ENCODE results near the gene CEP131.

The CEP131 gene

DNA sequence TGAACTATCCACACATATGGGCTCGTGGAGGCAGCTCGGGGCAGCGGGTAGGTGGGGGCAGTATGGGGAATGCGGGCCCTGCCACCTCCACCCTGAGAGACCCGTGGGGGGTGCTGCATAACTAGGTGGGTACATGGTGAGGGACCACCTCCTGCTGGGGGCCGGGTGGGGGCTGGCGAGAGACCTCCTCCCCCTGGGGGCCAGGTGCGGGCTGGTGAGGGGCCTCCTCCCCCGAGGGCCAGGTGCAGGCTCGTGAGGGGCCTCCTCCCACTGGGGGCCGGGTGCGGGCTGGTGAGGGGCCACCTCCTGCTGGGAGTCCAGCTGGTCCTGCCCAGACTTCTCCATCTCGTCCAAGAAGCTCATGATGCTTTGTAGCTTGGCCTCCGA, 25.4 kb downstream of the CEP131 start:
- no peak for DNase-seq

DNA sequence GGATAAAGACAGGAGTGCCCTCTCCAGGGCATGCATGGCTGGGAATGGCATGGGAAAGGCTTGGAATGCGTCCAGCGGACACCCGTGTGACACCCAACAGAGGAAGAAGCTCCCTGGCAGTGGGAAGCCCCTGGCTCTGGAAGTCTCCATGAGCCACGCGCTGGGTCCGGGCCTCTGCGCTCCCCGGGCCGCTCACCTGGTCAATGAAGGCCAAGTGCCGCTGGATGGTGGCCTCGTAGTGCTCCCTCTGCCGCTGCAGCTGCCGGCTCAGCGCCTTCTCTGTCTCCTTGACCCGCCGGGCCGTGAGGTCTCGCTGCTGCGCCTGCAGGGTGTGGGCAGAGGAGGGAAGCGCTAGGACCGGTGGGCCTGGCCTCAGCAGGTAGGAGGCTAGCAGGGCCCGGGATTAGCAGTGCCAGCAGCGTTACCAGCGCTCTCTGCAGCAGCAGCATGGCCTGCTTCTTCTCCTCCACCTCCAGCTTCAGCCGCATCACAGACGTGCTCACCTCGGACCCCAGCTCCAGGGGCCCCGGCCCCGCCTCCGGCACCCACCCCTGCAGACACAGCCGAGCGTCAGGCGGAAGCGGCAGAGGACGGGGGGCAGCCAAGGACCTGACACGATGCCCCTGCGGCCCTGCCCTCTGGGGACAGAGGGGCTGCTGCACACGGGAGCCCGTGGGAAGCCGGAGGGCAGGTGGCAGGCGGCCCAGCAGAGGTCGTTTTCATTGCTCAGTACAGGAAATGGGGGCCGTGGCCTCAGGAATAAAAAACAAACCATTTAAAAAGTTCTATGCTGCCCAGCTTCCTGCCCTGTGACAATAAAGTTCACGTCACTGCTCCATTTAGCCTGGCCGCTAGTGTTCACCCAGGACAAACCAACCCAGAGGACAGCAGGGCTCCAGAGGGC, 26.0 kb downstream of the CEP131 start:
- DNase-seq = no peak

DNA sequence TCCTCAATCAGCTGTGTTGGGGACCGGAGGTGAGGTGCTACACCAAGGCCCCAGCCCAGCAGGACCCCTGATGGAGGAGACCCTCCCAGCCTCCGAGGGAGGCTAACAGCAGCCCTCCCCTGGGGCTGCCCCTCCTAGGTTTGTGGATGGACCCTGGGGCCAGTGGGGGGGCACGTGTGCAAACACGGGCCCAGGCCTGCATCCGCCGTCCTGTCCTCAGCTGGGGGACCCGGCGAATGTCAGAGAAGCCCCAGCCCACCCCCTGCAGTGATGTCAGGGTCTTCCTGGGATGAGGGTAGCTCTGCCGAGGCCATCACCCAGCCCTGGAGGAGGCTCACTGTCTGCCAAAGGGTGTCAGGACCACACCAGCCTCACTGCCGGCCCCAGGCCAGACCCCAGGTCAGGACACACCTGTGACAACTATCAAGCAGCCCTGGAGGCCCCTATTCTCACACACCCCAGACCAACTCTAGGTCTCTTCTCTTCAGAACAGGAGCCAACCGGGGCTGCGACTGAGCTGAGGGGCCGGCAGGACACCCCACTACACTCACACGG, 26.7 kb downstream of the CEP131 start:
- DNase-seq = no peak

DNA sequence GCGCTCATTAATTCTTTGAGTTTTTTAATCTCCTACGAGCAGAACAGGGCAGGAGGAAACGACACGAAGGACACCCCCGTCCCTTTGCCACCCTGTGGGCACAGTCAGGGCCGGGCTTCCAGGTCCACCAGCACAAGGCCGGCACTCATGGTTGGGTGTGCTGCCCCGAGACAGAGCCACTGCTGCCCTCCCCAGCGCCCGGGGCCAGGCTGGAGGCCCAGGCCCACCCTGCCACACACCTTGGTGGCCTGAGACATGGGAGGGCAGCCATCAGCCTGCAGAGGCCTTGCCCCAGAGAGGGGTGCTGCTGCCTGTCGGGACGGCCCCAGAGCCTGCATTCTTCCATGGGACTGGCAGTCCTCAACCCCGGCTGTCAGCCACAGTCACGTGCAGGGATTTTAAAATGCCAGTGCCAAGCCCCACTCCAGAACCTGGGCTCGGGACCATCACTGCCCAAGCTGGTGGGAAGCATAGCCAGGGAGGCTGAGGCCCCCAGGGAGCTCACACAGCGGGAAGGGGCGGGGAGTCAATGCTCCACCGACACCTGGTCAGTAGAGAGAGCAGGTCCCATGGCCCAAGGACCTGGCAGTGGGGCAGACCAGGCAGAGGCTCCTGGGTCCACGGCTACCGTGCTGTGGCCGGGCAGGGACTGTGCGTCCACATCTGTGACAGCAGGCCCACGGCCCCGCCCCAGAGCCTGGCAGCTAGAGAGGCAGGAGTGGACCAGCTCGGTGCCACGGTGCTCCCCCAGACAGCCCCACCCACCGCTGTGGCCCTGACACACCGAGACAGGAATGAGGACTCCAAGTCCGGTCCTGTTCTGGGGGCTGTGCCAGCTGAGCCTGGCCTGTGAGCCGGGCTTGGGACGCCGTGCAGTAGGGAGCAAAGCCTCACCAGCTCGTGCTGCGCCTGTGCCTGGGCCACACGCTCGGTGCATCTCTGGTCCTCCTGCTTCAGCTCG, 27.5 kb downstream of the CEP131 start:
- no peak for DNase-seq

DNA sequence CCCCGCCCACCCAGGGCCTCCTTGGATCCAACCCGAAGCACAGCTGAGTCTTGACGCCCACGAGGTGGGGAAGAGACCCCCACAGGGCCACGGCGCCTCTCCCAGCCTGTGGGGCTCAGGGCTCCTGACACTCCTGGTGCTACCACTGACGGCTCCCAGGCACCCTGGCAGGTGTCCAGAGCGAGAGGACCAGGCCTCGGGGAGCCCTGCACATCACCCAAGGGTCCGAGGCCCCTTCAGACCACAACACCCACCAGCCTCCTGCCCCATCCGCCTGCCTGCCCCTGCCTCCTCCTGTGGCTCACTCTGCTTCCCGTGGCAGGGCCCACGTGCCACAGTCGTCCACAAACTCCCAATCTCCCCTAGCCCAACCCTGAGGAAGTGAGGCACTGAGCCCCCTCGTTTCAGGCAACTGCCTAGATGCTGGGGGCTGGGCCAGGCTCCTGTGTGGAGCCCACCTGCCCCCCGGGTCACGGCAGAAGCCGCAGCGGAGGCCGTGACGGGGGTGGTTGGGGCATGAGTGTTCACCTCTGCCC, 28.5 kb downstream of the CEP131 start:
- DNase-seq = no peak

DNA sequence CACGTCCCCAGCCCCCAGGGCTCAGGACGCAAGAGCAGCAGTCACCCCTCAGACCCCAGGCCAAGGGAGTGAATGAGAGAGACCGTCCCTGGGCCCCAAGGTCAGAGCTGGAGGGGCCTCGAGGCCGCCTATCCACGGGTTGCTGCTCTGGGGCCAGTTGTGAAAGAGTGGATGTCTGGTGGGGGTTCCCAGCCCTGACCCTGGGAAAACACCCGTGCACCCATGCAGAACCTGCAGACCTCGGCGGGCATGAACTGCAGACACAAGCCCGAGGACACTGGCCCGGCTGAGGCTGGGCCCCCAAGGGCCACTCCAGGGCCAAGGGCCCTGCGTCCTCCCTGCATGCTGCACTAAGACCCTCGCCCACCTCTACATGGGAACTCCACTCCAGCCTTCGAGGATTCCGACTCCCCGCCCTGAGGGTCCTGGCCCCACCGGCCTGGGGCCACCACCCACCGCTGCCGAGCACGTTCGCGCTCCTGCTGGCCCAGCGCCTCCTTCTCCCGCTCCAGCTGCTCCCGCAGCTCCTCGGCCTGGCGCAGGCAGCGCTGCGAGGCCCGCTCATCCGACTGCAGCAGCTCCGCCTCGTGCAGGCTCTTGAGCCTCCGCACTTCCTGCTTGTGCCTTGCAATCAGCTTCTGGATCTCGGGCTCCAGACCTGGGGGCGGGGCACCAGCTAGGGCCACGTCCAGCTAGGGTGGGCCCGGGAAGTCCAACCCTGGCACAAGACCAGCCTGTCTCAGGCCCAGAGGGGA, 29.1 kb downstream of the CEP131 start:
- DNase-seq = no peak

DNA sequence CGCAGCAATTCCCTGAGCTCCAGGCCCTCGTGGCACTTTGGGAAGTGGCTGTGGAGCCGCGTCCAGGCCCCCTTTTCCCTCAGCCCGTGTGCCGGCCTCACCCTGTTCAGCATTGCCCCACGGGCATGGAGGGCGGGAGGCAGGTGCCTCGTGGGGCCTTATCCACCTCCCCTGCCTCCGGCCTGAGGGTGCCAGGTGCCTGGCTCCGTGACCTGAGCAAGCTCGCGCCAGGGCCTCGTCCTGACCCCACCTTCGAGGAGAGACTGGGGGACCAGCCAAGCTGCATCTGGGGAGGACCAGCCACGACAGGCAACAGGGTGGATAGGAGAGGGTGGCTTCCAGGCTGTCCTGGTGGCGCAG, 29.7 kb downstream of the CEP131 start:
- no peak for DNase-seq

DNA sequence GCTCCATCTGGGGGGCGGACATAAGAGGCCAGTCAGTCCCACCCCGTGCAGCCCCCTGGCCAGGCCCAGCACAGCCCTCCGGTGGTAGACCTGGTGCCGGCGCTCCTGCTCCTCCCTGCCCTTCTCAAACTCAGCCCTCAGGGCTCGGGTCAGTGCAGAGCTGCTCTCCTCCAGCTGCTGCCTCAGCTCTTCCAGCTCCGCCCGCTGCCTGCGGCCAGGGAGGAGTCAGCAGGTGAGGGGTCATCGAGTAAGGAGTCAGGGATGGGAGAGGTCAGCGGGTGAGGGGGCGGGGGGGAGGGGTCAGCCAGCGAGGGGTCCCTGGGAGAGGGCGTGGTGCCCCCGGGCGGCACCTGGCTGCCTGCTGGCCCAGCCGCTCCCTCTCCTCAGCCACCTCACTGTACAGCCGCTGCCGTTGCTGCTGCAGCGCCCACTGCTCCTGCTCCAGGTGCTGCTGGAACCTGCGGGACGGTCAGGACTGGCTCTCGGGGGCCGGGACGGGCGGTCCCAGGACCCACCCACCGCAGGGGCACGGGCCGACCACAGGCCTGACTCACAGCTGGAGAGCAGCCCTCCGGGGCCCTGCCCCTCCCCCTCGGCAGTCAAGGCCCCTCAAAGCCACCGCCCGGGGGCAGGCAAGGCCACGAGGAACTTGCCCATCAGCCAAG, 30.2 kb downstream of the CEP131 start:
- no peak for DNase-seq

DNA sequence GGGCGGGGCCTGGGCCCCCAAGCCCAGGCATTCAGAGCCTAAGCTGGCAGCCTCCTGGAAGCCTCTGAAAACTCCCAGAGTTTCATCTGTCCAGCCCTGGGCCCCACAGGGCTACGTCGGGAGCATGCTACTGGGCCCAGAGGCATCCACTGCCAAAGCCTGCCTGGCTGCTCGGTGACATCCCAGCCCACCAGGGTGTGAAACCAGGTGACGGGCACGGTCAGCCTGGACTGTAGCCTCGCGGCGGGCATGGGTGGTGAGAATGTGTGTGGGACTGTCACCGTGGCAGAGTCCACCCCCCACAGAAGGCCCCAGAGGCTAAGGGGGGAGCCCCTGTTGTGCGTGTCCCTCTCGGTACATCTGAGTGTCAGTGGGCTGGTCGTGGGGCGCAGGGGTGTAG, 31.1 kb downstream of the CEP131 start:
- DNase-seq = no peak

DNA sequence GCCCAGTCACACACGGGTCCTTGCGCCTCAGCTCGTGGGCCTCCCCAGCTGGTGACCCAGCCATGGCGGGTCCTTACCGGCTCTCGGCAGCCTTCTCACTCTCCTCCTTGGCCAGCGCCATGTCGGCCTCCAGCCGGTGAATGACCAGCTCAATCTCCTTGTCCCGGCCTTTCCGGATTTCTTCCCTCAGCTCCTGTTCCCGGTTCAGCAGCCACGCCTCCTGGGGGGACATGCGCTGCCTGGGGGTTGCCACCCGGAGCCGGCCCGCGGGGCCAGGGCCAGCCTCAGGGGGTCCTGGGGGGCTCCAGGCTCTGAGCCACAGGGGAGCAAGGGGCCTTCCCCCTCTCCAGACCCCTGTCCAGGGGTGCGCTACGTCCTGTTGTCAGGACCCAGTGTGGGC, 31.6 kb downstream of the CEP131 start:
- no peak for DNase-seq

DNA sequence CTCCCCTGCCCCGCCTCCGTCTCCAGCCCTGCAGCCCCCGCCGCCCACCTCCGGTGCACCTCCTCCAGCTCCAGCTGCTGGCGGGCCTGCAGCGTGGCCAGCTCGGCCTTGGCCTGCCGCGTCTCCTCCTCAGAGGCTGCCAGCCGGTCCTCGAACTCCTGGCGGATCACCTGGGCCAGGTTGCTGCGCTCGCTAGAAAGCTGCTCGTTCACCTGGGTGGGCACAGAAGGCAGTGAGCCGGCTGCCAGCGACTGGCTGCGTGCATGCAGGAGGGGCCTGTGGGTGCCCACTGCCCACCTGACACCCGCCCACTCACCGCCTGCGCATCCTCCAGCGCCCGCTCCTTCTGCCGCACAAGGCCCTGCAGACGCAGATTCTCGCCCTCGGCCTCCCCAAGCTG, 32.2 kb downstream of the CEP131 start:
- DNase-seq = no peak

DNA sequence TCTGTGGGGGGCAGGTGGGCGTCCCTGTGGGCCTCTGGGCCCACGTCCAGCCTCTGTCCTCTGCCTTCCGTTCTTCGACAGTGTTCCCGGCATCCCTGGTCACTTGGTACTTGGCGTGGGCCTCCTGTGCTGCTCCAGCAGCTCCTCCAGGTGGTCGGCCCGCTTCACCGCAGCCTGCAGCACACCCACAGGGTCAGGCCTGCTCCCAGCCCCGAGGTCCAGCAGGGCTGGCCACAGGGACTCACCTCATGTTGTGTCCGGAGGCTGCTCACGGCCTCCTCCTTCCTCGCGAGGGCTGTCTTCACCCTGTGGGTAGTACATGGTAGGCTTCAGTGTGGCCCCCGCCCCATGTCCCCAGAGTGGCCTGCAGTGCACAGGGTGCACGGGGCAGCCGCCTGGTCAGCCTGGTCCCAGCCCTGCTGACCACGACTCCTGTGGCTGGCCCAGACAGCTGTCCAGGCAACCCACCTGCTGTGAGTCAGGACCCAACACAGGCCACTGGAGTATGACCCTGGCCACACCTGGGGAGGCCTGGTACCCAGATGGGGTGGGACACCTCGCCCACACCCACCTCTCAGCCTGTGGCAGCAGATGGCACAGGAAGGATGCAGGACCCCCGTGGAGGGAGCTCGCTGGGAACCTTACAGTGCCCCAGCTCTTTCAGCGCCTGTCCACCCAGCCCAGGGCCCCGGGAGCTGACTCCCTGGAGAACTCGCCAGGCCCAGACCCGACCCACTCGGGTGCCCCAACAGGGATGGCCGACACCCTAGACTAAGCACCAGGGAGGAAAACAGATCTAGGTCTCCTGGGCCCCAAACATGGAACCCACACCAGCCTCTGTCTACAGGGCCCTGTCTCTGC, 32.9 kb downstream of the CEP131 start:
- DNase-seq = no peak

DNA sequence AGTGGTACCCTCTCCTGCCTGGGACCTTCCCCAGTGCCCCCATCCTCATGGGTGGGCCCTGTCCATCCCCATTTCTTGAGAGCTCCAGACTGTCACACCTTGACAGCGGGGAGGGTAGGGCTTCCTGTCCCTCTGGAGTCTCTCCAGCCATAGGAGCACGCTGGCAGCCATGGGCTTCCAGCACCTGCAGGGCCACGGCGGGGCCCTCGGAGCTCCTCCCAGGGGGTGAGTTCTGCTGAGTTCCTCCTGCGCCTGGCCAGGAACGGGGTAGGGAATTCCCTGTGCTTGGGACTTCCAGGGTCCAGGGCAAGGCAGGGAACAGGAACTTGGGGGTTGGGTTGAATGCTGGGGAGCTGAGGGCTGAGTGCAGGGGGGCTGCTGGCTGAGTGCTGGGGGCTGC, 33.7 kb downstream of the CEP131 start:
- DNase-seq = no peak

DNA sequence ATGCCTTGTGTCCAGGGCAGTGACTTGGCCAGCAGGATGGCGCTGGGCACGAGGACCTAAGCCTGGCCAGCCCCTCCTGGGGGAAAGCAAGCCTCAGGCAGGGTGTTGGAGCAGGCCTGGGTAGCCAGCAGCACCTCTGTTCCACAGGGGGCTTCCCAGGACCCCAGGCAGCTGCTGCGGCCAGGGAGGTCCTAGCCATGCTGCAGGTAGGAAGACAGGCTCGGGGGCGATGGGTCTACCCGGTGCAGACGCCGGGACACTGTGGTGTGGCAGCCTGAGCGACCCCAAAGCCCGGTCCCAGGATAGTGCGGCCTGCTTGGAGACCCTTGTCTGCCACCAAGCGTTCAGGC, 34.3 kb downstream of the CEP131 start:
- DNase-seq = no peak

DNA sequence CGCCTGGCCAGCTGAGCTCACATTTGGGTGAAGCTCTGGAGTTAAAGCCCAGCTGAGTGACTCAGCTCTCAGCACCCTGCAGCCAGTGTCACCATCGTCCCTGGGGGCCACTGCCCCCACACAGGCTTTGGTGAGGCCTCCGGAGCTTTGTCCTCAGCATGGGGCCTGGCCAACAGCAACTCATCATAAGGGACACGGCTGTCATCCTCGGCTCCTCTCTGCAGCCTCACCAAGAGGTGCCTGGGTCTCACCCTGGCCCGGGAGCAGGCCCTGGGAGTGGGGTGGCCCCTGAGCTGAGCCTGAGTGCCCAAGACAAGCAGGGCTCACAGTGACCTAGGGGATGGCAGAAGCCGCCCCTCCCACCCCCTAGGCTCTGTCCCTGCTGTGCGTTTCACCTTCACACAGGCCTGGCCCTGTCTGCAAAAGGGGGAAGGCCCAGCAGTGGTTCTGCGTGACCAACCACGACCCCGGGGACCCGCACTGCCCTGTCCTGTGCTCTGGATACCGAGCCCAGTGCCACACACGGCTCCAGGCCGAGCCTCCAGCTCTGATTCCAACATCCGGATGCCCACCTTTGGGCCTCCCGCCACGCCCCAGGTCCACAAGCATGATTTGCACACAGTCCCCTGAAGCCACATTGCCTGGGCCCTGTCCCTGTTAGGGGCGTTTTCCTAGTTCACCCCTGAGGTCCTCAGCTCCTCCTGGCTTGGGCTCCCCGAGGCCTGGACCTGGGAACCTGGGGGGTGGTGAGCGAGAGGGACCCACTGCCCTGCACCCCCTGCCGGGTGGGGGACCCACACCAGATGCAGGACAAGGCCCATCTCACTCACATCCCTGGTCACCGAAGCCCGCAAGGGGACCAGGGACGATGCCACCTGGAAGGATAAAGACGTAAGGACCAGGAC, 34.9 kb downstream of the CEP131 start:
- DNase-seq = no peak

DNA sequence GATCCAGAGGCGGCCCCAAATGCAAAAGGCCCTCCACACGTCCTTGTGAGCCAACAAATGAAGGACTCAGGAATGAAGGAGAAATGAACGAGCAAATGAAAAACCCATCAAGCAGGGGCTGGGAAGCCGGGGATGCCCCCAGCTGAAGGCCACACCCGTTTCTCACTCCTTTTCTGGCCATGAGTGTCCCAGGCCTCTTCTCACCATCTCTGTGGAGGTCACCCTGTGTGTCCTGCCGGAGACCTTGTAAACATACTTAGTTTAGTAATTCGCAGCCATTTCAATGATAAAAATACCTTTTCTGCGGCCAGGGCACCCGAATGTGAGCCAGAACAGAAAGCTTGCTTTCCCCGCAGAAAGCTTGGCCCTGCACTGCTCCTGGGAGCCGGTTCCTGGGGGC, 35.6 kb downstream of the CEP131 start:
- DNase-seq = no peak

DNA sequence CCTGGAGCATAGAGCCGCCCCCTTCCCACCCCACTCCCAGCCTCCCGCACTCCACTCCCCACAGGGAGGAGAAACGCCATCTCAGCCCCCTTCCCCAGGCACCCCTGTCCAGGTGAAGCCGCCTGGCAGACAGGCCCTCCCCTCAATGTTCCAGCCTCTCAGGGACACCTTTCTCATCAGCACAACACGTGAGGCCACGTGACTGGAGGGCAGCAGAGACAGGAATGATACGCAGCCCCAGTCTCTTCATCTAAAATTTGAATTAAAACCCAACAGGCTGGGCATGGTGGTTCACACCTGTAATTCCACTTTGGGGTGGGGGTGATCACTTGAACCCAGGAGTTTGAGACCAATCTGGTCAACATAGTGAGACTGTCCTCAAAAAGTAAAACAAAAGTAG, 36.6 kb downstream of the CEP131 start:
- no peak for DNase-seq

DNA sequence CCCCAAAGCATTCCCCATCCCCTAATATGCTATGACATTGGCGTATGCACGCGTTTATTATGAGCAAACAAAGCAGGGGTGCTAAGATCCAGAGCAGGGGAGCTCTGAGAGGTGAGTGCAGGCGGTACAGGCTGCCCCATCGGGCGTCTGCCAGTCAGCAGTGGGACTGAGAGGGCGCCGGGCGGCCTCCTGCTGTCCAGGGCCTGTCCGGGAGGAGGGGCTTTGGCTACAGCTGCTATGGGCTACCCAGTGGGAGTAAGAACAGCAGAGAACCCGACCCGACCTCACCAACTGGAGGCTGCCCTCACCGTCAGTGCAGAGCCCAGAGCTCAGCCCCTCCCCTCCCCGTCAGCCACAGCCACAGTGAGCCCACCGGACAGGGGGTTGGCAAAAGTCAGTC, 38.2 kb downstream of the CEP131 start:
- DNase-seq = no peak

DNA sequence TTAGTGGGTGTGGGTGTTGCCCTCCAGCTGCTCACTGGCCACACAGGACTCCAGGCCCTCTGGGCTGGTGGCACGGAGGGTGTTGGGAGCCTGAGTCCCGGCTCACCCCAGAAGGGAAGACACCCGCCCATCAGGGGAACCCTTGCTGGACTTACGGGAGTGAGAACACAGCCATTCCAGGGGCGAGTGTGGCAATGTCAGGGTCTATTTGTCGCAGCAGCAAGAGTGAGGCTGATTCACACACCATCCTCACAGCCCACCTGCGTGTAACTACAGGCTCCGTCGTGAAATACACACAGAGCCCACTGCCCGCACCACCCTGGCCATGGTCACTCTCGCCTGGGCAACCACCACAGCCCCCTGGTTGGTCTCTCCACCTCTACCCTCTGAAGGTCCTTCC, 39.0 kb downstream of the CEP131 start:
- DNase-seq = no peak

DNA sequence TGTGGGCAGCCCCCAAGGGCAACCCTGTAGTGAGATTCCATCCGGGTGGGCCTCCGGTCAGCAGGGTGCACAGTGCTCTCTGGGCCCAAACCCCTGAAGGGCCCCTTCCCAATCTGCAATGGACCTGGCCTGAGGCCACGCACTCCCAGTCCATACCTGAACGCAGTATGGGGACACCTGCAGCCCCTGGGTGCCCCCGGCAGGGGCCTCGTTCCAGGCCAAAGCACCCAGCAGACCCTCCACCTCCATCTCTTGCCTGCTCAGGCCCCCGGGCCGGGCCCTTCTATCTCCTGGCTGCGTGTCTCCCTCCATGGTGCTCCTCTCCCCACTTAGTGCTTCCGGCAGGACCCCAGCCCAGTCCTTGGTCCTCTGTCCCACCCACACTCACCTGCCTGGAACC, 39.4 kb downstream of the CEP131 start:
- no peak for DNase-seq
